ENCODE data around the gene PLD6. TPM values are rescaled to one million over a fixed set of nuclear protein-coding genes. Genes with fewer than 3 reads are reported as not detected.
"Not testable (repeated sequence)": the region's sequence is repeated elsewhere in the genome, so short reads cannot be mapped to it uniquely, and the experiment has no call there.

PLD6 gene
- polyA plus RNA-seq, 5 donors, result 3.5 to 6.4 (median 4.8) TPM

DNA sequence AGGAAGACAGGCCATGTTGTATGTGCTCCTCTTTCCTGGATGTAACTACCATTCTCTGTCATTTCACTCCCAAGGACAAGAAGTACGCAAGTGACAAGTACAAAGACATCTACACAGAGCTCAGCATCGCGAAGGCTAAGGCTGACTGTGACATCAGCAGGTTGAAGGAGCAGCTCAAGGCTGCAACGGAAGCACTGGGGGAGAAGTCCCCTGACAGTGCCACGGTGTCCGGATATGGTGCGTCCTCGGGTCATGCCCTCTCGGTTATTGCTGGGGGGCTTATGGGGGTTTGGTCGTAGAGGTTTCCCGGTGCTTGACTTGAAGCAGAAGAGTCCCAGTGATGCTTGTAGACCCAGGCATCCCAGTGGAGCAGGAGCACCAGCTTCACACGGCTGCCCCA lies 29.0 kb downstream of the PLD6 start:
- DNase-seq, result no peak

DNA sequence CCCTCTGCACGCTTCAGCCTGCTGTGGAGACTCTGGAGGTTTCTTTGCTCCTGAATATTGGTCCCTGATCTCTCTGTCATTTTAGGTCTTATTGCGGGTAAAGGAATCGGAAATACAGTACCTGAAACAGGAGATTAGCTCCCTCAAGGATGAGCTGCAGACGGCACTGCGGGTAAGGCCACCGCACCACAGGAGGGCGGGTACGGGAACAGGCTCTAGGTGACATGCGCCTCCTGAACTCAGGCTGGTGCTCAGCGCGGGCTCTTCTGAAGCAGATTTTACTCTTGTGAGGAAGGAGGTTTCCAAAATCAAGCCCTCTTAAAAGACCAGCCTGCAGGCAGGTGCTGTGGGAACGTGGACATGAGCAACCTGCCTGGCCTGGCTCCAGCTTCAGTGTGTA lies 29.8 kb downstream of the PLD6 start:
- DNase-seq, result no peak

DNA sequence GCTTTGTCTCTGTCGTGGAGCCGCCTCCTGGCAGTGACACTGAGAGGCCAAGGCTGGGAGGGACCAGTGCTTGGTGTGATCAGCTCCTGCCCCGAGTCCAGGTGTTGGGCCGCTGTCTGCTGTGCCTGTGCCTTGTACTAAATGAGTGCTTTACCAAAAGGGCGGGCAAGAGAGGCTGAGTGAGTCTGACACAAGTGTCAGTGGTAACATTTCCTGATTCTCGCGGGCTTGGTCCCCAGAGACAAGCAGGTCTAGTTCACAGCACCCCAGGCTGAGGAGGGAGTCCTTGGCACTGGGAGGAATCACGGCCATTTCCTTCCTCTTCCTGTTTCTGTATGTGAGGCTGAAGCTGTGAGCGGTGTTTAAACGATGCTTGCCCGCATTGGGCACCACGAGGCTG lies 30.2 kb downstream of the PLD6 start:
- no peak for DNase-seq

DNA sequence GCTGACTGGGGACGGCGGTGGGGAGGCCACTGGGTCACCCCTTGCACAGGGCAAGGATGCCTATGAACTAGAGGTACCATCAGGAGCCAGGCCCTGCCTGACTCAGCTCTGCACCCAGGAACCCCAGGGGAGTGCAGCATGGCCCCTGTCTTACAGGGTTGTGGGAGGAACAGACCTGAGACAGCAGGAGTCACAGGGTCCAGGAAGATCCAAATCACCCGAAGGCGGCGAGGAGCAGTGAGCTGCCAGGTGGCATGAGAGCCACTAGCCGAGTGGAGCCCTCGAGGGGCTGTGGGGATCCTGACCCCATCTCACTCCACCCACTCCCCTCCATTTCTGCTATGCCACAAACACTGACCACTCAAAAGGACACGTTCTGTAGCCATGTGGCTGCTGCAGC lies 30.8 kb downstream of the PLD6 start:
- no peak for DNase-seq

DNA sequence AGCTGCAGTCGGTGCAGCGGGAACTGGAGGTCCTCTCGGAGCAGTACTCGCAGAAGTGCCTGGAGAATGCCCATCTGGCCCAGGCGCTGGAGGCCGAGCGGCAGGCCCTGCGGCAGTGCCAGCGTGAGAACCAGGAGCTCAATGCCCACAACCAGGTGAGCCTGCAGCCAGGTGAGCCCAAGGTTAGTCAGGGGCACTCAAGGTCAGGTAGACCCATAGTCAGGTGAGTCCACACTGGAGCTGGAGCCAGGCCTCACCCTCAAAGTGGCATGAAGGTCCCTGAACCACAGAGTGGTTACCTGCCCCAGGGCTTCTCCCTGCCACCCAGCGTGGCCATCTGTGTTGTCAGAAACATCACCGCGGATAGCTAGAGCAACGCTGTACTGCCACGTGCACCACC lies 32.2 kb downstream of the PLD6 start:
- DNase-seq, result no peak

DNA sequence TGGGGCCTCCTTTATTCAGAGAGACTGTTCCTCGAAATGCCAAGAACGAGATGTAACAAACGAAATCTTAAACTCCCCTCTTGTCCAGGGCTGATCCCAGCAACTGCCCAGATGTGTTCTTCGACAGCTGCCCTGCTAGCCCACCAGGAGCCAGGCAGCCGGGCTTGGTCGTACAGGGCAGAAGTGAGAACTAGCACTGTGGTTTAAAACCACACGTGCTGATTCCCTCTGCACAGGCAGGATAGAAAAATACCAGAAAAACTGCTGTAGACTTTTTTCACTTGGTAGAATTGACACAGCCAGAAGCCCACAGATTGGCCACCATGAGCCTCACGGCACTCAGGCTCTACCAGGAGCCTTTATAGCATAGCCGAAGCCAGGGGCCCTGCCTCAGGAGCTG lies 33.1 kb downstream of the PLD6 start:
- no peak for DNase-seq

DNA sequence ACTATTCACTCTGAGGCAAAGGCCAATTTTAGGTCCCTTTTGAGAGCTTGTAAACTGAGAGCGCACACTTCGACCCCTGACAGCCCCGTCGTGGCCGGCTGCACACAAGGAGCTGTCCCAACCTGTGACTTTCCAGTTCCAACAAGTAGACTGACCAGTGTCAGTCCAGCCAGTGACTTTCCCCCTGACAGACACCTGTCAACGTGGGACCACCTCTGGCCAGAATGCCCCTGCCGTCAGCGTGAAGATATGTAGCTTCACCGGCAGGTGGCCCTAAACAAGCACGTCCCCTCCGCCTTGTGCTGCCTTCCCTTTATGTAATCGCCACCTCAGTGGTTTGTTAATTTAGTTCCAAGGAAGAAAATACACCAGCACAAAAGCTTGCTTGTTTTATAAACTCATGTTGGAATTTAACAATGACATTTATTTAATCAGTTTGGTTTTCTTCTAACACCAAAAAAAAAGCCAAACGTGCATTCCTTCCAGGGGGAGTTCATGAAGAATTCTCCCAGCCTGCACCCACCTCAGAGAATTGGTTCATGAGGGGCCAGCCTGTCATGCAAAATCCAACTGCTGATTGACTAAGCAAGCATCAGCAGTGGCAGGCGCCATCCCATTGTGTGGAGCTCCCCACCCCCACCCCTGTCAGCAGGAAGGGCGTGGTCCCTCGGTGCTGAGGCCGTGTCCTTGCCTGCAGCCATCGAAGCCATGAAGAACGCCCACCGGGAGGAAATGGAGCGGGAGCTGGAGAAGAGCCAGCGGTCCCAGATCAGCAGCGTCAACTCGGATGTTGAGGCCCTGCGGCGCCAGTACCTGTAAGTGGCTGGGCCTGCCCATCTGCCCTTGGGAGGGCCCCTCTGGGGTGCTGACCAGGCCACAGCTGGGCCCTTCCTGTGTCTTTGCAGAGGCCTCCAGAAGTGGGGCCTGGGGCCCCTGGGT lies 33.9 kb downstream of the PLD6 start:
- no peak for DNase-seq

DNA sequence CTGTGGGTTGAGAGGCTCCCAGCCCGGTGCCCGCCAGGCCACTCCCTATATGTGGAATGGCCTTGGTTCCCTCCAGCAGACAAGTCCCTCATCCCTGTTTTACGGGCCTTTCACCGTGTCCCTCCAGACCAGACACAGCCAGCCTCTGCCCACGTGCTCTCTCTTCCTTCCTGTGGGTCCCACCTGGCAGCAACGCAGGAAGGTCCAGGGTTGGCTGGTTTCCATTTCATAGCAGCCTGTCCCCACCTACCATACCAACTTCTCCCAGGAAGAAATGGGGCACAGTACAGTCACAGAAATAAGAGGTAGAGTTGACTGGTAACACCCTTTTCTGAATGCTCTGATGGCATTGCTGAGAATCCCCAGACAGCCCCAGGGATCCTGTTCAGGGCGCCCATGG lies 34.9 kb downstream of the PLD6 start:
- DNase-seq, result no peak

DNA sequence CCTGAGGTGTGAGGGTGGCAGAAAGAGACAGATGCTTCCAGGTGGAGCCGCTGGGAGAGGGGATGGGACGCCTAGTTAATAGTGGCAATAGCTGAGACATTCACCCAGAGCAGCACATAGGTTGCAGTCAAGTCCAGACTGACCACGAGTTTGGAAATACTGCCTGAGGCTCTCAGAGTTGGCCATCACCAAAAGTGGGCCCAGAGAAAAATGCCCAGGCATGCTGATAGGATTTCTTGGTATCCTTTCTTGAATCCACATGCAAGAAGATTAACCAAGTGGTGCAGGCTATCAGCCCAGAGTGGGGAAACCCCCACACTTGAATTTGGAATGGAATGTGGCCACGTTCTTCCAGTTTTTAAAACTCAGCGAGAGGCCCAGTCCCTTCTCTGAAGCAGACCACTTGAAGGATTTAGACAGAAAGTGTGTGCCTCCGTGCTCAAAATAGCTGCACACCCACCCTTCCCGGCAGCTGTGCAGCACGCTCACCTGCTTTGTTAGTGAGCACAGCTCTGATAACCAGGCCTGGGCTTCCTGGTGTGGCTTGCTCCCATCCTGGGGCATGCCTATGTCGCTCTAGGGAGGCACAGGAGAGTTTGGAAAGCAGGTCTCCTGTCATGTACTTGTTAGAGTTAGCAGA lies 35.7 kb downstream of the PLD6 start:
- DNase-seq, result no peak

DNA sequence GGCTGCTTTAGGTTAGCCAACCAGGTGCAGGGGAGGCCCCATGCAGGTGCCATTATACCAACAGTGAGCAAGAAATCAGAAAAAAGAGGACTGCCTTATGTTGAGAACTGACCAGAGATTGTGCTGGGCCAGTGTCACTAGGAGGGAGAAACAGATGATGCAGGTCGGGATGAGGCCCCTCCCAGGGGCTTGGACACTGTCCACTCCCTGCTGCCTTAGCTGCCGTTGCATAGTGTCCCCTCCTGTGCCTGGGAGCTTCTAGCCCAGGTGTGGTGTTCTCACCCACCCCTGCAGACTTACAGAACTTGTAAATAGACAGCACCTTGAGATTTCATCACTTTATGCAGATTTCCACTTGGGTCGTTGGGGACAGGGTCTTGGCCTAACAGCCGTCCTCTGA lies 36.7 kb downstream of the PLD6 start:
- DNase-seq, result no peak

DNA sequence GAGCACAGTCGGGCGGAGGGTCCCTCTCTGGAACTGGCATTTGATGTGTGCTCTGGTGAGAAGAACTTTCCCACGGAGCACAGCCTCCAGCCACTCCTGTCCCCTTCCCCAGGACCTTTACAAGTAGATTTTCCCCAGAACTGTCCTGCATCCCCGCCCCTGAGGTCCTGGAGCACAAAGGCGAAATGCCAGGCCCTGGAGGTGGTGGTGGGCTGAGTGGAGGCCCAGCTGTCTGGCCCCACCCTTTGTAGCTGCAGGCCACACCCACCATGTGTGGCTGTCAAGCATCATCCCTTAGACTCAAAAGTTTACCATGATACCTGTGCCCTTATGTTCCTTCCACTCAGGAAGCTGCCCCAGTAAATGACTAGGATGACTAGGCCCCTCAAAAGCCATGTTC lies 37.7 kb downstream of the PLD6 start:
- DNase-seq, result no peak

DNA sequence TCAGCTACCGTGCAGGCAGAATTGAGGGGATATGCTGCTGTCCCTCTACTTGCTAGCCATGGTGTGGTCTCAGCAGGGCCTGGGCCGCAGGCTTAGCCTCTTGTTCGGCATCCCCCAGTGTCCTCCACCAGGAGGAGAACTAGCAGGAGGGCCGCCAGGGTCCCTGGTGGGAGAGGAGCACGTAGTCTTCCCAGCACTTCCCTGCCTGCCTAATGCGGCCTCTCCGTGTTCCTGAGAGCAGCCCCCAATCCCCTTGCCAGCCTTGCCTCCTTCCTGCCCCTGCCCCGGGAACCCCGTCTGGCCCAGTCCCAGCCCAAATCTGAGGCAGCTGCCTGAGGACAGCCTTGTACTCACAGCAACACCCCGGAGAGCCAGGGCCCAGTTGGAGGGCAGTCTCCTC lies 38.1 kb downstream of the PLD6 start:
- DNase-seq, result no peak

DNA sequence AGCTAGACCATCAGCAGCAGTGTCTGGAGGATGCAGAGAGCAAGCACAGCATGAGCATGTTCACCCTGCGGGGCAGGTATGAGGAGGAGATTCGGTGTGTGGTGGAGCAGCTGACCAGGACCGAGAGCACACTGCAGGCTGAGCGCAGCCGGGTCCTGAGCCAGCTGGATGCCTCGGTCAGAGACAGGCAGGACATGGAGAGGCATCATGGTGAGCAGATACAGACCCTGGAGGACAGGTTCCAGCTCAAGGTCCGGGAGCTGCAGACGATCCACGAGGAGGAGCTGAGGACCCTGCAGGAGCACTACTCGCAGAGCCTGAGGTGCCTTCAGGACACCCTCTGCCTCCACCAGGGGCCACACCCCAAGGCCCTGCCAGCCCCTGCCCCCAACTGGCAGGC lies 38.8 kb downstream of the PLD6 start:
- no peak for DNase-seq

DNA sequence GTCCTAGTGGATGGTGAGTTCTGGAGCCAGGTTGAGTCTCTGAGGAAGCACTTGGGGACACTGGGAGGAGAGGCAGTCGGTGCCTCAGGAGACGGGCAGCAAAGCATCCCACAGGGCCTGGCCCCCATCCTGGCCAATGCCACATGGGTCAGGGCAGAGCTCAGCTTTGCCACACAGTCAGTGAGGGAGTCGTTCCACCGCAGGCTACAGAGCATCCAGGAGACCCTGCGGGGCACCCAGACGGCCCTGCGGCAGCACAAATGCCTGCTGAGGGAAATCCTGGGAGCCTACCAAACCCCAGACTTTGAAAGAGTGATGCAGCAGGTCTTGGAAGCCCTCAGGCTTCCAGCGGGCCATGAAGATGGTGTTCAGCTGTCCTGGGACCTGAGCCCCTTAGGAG lies 39.7 kb downstream of the PLD6 start:
- no peak for DNase-seq

DNA sequence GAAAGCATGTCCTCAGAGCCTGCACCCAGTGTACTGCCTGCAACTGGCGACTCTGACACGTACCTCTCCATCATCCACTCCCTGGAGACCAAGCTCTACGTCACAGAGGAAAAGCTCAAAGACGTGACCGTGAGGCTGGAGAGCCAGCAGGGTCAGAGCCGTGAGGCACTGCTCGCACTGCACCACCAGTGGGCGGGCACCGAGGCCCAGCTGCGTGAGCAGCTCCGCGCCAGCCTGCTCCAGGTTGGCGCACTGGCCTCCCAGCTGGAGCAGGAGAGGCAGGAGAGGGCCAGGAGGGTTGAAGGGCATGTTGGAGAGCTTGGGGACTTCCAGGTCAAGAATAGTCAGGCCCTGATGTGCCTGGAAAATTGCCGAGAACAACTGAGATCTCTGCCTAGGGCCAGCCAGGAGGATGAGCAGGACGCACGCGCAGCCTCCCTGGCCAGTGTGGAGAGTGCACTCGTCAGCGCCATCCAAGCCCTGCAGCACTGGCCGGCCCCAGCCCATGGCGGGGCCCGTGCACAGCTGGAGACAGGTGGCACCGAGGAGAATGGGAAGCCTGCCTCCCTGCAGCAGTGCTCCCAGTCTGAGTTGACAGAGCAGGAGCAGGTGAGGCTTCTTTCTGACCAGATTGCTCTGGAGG lies 40.3 kb downstream of the PLD6 start:
- no peak for DNase-seq

DNA sequence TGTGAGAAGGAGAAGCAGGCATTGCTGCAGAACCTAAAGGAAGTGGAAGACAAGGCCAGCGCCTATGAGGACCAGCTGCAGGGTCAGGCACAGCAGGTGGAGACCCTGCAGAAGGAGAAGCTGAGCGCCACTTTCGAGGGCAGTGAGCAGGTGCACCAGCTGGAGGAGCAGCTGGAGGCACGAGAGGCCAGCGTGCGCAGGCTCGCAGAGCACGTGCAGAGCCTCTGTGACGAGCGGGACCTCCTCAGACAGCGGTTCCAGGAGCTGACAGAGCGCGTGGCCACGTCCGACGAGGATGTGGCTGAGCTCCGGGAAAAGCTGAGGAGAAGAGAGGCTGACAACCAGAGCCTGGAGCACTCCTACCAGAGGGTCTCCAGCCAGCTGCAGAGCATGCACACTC lies 41.5 kb downstream of the PLD6 start:
- no peak for DNase-seq

DNA sequence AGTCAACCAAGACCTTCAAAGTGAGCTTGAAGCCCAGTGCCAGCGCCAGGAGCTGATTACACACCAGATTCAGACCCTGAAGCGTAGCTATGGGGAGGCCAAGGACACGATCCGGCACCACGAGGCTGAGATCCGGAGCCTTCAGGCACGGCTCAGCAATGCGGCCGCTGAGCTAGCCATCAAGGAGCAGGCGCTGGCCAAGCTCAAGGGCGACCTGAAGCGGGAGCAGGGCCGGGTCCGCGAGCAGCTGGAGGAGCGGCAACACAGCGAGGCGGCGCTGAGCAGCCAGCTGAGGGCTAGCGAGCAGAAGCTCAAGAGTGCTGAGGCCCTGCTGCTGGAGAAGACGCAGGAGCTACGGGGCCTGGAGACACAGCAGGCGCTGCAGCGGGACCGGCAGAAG lies 42.0 kb downstream of the PLD6 start:
- DNase-seq, result no peak

DNA sequence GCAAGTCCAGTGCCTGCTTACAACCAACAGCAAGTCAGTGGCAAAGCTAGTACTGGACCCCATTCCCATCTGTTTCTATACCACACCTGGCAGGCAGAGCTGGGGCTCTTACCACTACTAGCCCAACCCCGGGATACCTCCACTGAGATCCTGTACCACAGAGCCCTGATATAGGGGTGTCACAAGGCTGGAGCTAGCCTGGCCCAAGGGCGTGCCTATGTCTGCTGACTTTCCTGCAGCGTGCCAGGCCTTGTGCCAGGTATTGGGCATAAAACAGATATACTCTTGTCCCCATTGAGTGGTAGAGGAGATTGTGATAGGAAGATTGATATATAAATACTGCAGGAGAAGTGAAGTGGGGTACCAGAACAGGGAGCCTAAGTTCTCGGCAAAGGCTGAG lies 44.4 kb downstream of the PLD6 start:
- no peak for DNase-seq

DNA sequence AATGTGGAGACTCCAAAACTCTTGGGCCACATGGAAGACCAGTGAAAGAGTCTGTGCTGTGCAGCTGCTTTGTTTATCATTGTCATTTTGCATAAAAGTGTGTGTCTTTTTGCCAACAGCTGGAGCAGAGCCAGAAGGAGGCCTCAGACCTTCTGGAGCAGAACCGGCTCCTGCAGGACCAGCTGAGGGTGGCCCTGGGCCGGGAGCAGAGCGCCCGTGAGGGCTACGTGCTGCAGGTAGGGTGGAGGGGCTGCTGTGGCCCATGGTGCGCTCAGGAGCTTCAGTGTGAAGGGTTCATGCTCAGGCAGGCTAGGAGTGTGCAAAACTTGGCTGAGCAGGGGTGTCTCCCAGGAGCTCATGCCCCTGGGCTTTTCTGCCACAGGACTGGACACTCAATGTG lies 45.0 kb downstream of the PLD6 start:
- no peak for DNase-seq

DNA sequence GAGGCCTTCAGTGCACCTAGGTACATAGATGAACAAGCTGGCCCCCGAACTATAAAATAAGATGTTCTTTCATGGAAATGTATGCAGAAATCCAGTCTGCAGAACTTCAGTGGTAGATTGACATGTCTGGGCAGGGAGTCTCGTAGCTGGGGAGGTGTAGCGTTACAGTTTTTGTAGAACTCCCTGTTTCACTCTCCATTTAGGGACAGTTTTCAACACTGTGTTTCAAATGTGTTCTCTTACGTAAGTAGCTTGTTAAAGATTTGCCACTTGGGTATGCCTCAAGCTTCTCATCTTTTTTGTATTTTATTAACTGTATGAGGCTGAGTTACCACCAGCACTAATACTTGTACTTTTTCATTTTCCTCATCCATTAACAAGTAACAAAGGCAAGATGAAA lies 46.6 kb downstream of the PLD6 start:
- DNase-seq, result no peak

DNA sequence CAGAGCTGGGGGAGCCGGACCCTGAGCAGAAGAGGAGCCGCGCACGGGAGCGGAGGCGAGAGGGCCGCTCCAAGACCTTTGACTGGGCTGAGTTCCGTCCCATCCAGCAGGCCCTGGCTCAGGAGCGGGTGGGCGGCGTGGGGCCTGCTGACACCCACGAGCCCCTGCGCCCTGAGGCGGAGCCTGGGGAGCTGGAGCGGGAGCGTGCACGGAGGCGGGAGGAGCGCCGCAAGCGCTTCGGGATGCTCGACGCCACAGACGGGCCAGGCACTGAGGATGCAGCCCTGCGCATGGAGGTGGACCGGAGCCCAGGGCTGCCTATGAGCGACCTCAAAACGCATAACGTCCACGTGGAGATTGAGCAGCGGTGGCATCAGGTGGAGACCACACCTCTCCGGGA lies 47.6 kb downstream of the PLD6 start:
- not testable (repeated sequence) for DNase-seq

DNA sequence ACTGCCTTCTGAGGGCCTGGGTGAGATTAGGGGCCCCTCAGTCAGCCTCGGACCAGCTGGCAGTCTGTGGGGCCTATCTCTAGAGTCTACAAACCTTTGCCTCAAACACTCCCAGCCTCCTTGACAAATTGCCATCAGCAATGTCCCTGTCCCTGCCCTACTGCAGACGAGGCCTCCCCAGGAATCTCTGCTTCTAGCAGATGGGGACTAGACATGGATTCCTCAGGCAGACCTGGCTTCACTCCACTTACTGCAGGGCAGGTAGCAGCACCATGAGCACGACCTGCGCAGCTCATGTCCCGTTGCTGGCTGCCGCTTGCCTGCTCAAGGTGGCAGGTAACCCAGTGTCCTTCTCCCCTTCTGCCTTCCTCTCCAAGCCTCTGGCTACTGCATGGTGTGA lies 49.1 kb downstream of the PLD6 start:
- DNase-seq, result no peak

DNA sequence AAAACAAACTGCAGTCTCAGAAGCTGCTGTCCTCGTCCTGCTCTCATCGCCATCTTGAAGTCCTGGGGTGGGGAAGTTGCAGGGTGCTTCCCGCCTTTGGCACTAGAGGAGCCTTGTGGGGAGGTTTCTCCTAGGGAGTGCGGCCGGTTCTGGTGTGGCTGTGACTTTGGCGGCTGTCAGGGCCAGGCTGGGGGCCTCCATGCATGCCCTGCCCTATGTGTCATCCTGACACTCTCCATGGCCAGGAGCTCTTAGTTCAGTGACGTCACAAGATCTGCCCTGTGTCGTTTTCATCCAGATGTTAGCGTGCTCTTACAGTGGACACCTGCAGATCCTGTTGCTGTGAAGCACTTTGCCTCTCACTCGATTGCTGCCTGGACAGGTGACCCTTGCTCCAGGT lies 49.6 kb downstream of the PLD6 start:
- no peak for DNase-seq
